CD4-positive, alpha-beta T cell (primary cell): ENCODE data around the gene ASIP. TPM values are rescaled to one million over a fixed set of nuclear protein-coding genes. Genes with fewer than 3 reads are reported as not detected.

Experiments
- ATAC-seq: fragments of 200-7000 bp; cut with Tn5 transposase; one replicate; pipeline ENCODE4 v1.10.0; 2022; ENCODE audit warnings: mild to moderate bottlenecking; ENCODE audit not compliant: poor library complexity
- CTCF ChIA-PET: fragments of 350-600 bp; sonication (Branson Sonifier 250); formaldehyde crosslinking; loops from one replicate; lab custom pipeline; 2021; ENCODE audit warnings: antibody characterized with exemption, inconsistent platforms; lab: Charles Lee
- POLR2A ChIA-PET: fragments of 350-600 bp; sonication (Branson Sonifier 250); formaldehyde crosslinking; loops from one replicate; lab custom pipeline; 2021; ENCODE audit warnings: antibody characterized with exemption, inconsistent platforms; lab: Charles Lee
- DNase-seq, 14 experiments: peaks; one replicate each; pipeline ENCODE4 v3.0.0-alpha.2; 2013 to 2020; ENCODE audit warnings: mixed read lengths in 2 of 14
- H3K27ac ChIP-seq, 2 donors: one replicate each; pipeline versions ENCODE4 v1.5.1 to v1.7.0; 2013; ENCODE audit warnings: low read length in 2 of 2, low read depth in 1 of 2, mild to moderate bottlenecking in 1 of 2
- H3K27me3 ChIP-seq, 2 experiments: 1 replicate in 1 of 2; 2 replicates in 1 of 2; pipeline versions ENCODE4 v1.6.1 to v1.7.0; 2013; ENCODE audit warnings: low read length in 2 of 2, control low read depth in 1 of 2, mild to moderate bottlenecking in 1 of 2, moderate library complexity in 1 of 2; ENCODE audit not compliant: insufficient read depth in 2 of 2, control insufficient read depth in 1 of 2
- H3K36me3 ChIP-seq: one replicate; pipeline ENCODE4 v1.6.1; 2013; ENCODE audit warnings: low read length, control low read depth; ENCODE audit not compliant: insufficient read depth
- H3K4me1 ChIP-seq: one replicate; pipeline ENCODE4 v1.6.1; 2013; ENCODE audit warnings: low read length, control low read depth; ENCODE audit not compliant: insufficient read depth
- H3K4me3 ChIP-seq: one replicate; pipeline ENCODE4 v1.5.1; 2013; ENCODE audit warnings: mild to moderate bottlenecking, low read length, moderate library complexity
- H3K9me3 ChIP-seq, 2 experiments: 1 replicate in 1 of 2; 2 replicates in 1 of 2; pipeline versions ENCODE4 v1.6.1 to v1.7.0; 2013; ENCODE audit warnings: low read length in 2 of 2, mild to moderate bottlenecking in 2 of 2, control low read depth in 1 of 2, moderate library complexity in 1 of 2; ENCODE audit not compliant: control insufficient read depth in 1 of 2, insufficient read depth in 1 of 2
- H3K27ac Mint-ChIP-seq: one replicate; pipeline ENCODE4 v1.8.0; 2020; ENCODE audit warnings: mixed read lengths
- H3K27me3 Mint-ChIP-seq: one replicate; pipeline ENCODE4 v1.8.0; 2021; ENCODE audit warnings: mixed read lengths
- H3K36me3 Mint-ChIP-seq: one replicate; pipeline ENCODE4 v1.8.0; 2021; ENCODE audit warnings: low read depth, mixed read lengths
- H3K4me1 Mint-ChIP-seq: one replicate; pipeline ENCODE4 v1.8.0; 2021; ENCODE audit warnings: low read depth, mixed read lengths
- H3K4me3 Mint-ChIP-seq: one replicate; pipeline ENCODE4 v1.8.0; 2020; ENCODE audit warnings: mild to moderate bottlenecking, mixed read lengths
- H3K9me3 Mint-ChIP-seq: one replicate; pipeline ENCODE4 v1.8.0; 2020; ENCODE audit warnings: mixed read lengths
- intact Hi-C, 2 experiments: fragments of 100-400 bp; cut with DNase I in 1 of 2; cut with micrococcal nuclease in 1 of 2; formaldehyde crosslinking; loops; one replicate each; pipeline versions ENCODE4 v1.15.1 to v1.9.0; 2023 to 2025; cut with DNase I, micrococcal nuclease
- total RNA-seq, 174 experiments: library from RNA in 2 of 174; stranded (reverse) in 2 of 174; gene quantifications; one replicate each; pipeline ENCODE4 v1.2.3 and lab custom pipeline; 2021 to 2026
- TF ChIP-seq, protein P1 (sequence below): fragments of 200-600 bp; IDR thresholded peaks from one replicate; pipeline ENCODE4 v1.8.0; 2022; ENCODE audit warnings: antibody characterized with exemption, mild to moderate bottlenecking

Gene ASIP
- total RNA-seq, 2 experiments from 2014 or later = not detected

DNA sequence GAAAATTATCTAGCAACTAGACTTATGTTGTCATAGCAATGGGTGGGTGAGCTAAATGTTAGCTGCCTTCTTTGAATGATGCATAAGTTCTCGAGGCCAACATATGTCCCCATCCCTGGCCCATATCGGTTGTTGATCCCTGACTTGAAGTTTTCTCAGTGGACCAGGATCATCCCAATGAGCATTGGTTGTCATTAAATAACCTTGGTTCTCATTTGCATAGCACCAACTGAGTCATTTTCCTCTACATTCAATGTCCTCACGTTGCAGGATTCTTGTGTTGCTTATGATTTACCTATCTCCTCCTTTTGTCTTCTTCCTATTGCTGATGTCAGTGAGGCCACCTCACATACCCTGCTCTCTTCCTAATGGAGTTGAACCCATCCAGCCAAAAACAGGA is 74.0 kb downstream of the ASIP start:
- ChIA-PET CTCF (no interaction called here), POLR2A (no interaction called here)
- Mint-ChIP-seq H3K9me3 (no peaks in the 10 kb centered on the region), H3K27me3 (peaks cover 28% of the 10 kb centered on the region), H3K4me1 (peaks cover 6% of the 10 kb centered on the region), H3K4me3 (no peak overlapping the region), H3K27ac (no peak overlapping the region), H3K36me3 (no peaks in the 10 kb centered on the region)
- Histone ChIP-seq H3K27ac (no peak overlapping the region), H3K4me1 (peaks cover 20% of the 10 kb centered on the region), H3K9me3 (no peaks in the 10 kb centered on the region), H3K4me3 (no peak overlapping the region), H3K36me3 (no peaks in the 10 kb centered on the region), H3K27me3 (peaks cover 14 to 20% of the 10 kb centered on the region in 2 experiments)
- TF ChIP-seq, protein P1, sequence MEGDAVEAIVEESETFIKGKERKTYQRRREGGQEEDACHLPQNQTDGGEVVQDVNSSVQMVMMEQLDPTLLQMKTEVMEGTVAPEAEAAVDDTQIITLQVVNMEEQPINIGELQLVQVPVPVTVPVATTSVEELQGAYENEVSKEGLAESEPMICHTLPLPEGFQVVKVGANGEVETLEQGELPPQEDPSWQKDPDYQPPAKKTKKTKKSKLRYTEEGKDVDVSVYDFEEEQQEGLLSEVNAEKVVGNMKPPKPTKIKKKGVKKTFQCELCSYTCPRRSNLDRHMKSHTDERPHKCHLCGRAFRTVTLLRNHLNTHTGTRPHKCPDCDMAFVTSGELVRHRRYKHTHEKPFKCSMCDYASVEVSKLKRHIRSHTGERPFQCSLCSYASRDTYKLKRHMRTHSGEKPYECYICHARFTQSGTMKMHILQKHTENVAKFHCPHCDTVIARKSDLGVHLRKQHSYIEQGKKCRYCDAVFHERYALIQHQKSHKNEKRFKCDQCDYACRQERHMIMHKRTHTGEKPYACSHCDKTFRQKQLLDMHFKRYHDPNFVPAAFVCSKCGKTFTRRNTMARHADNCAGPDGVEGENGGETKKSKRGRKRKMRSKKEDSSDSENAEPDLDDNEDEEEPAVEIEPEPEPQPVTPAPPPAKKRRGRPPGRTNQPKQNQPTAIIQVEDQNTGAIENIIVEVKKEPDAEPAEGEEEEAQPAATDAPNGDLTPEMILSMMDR = no peak
- DNase-seq (no peak), ATAC-seq (no peak)
- intact Hi-C loops = no loop called here

- POLR2A ChIA-PET = no interaction called here
- Mint-ChIP-seq H3K27me3 (peaks cover 25% of the 10 kb centered on the region), H3K36me3 (no peaks in the 10 kb centered on the region), H3K9me3 (no peaks in the 10 kb centered on the region), H3K27ac (no peak overlapping the region), H3K4me1 (peaks cover 6% of the 10 kb centered on the region), H3K4me3 (no peak overlapping the region)
- Histone ChIP-seq H3K9me3 (no peaks in the 10 kb centered on the region), H3K4me3 (no peak overlapping the region), H3K27me3 (peaks cover 11 to 12% of the 10 kb centered on the region in 2 experiments), H3K27ac (no peak overlapping the region), H3K4me1 (peaks cover 18% of the 10 kb centered on the region), H3K36me3 (no peaks in the 10 kb centered on the region)
- CTCF ChIA-PET = no interaction called here
- intact Hi-C loops = no loop called here
- ATAC-seq (no peak), DNase-seq (no peak)
- TF ChIP-seq, protein P1 = no peak
Measured at GRCh38 chr20:34316196-34316814, 75.1 kb downstream of the ASIP start.

Other genes with a start within 250 kb of the ASIP start
- 100 to 1,000 TPM; 112 TPM for gene RALY, start 247.5 kb upstream of the ASIP start, total RNA-seq
- gene EIF2S2, start 129.2 kb upstream of the ASIP start, total RNA-seq = 10 to 100 TPM; 21.8 to 23.2 TPM
- gene AHCY, start 61.9 kb downstream of the ASIP start, total RNA-seq = 10 to 100 TPM; 16.7 to 16.9 TPM
- 10 to 100 TPM; 44.2 to 47.0 TPM for gene ITCH, start 121.8 kb downstream of the ASIP start, total RNA-seq